ENCODE results near the gene COX7A2. TPM values are rescaled to one million over a fixed set of nuclear protein-coding genes. Genes with fewer than 3 reads are reported as not detected.

The COX7A2 gene
- total RNA-seq, 3 donors from 2014 or later (not counting 1 experiment from before 2014, with no cell fraction given): 161 to 215 (median 166) TPM

DNA sequence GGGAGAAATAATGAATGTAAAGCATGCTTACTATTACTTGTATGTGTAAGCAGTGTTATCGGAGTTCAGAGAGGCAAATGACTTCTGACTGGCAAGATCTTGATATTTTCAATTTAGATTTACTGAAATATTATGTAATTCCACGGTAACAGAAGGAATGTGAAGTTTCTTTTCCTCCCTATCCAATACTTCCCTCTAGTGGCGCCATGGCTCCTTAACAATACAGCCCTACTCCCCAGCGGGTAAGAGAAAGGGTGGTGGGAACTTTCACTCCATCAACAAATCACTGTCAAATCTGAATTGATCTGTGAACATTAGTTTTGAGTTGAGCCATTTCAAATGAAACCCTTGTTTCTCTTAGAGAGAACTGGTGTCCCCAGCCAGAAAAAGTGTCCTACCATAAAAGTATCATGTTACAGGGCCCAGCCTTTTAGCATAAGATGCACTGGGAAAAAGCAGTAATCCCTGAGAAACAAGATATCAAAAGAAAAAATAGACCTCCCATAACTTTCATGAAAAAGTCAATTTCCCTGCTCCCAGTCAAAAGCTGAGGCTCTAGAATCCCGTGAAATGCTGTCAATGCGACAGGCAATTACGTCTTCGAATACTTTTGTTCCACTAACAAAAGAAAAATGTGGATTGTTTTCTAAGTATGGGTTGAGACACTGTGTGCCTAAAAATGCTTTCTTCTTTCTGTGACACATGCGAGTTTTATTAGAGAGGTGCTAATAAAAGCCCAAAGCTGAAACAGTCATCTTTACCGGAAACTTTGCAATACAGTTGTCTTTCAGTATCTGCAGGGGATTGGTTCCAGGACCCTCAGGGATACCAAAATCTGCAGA is 12.9 kb downstream of the COX7A2 start:
- peaks cover 11 to 13% of the 10 kb centered on the region in 2 donors for H3K27me3 Mint-ChIP-seq (ENCODE audit: low read depth in 2 of 2)
- Histone ChIP-seq H3K9me3 (ENCODE audit: control insufficient read depth, insufficient read depth, low read length) (no peaks in the 10 kb centered on the region), H3K4me3 (ENCODE audit: low read length) (no peak overlapping the region), H3K4me1 (ENCODE audit: control insufficient read depth, insufficient read depth, low read length) (no peaks in the 10 kb centered on the region), H3K27me3 (ENCODE audit: control insufficient read depth, insufficient read depth, low read length) (no peaks in the 10 kb centered on the region), H3K27ac (ENCODE audit: low read length) (no peak overlapping the region), H3K36me3 (ENCODE audit: control insufficient read depth, insufficient read depth, low read length) (no peaks in the 10 kb centered on the region)
- H3K9me3 Mint-ChIP-seq: no peaks in the 10 kb centered on the region
- no peak overlapping the region for H3K27ac Mint-ChIP-seq
- no peaks in the 10 kb centered on the region for H3K36me3 Mint-ChIP-seq
- H3K4me1 Mint-ChIP-seq: no peaks in the 10 kb centered on the region
- intact Hi-C loops (cut with micrococcal nuclease): no loop called here
- ATAC-seq (no peak), DNase-seq (peak in 1 of 2 donors; percentile 9)
- WGBS (ENCODE audit: insufficient coverage): 91% methylated on average over 6 of the region's 10 CpGs
- no peak overlapping the region for H3K4me3 Mint-ChIP-seq
- TF ChIP-seq, protein P1, sequence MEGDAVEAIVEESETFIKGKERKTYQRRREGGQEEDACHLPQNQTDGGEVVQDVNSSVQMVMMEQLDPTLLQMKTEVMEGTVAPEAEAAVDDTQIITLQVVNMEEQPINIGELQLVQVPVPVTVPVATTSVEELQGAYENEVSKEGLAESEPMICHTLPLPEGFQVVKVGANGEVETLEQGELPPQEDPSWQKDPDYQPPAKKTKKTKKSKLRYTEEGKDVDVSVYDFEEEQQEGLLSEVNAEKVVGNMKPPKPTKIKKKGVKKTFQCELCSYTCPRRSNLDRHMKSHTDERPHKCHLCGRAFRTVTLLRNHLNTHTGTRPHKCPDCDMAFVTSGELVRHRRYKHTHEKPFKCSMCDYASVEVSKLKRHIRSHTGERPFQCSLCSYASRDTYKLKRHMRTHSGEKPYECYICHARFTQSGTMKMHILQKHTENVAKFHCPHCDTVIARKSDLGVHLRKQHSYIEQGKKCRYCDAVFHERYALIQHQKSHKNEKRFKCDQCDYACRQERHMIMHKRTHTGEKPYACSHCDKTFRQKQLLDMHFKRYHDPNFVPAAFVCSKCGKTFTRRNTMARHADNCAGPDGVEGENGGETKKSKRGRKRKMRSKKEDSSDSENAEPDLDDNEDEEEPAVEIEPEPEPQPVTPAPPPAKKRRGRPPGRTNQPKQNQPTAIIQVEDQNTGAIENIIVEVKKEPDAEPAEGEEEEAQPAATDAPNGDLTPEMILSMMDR (IDR thresholded peaks at IDR 0.05): no peak

DNA sequence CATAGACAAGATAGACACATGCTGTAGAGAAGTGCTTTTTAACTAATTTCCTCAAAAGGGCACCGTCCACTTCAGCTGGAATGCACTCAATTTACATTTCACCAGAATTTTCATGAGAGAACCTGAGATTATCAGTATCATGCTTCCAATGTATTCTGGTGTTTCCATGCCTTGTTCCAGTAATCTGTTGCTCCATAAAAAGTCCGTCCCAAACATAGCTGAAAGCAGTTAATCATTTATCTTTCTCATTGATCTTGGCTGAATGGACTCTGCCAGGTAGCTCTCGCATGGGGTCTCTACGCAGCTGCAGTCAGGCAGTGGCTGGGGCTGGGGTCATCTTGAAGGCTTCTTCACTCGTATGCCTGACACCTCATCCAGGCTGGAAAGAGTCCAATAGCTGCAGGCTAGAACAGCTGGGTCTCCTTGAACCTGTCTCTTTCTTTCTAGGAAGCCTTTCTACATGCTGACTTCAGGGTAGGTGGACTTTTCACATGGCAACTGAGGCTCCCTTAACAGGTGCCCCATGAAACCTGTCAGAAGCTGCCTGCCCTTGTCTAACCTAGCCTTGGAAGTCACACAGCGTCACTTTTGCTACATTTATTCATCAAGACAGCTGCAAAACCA is 19.2 kb downstream of the COX7A2 start:
- Mint-ChIP-seq H3K9me3 (no peaks in the 10 kb centered on the region), H3K27me3 (ENCODE audit: low read depth in 2 of 2) (peaks cover 21 to 60% of the 10 kb centered on the region in 2 donors), H3K4me1 (no peaks in the 10 kb centered on the region), H3K36me3 (no peaks in the 10 kb centered on the region), H3K27ac (no peak overlapping the region), H3K4me3 (no peak overlapping the region)
- 84% methylated on average over 6 of the region's 6 CpGs for WGBS (ENCODE audit: insufficient coverage)
- TF ChIP-seq, protein P1 (IDR thresholded peaks at IDR 0.05): no peak
- intact Hi-C loops (cut with micrococcal nuclease): no loop called here
- Histone ChIP-seq H3K36me3 (ENCODE audit: control insufficient read depth, insufficient read depth, low read length) (no peaks in the 10 kb centered on the region), H3K9me3 (ENCODE audit: control insufficient read depth, insufficient read depth, low read length) (no peaks in the 10 kb centered on the region), H3K4me1 (ENCODE audit: control insufficient read depth, insufficient read depth, low read length) (no peaks in the 10 kb centered on the region), H3K27me3 (ENCODE audit: control insufficient read depth, insufficient read depth, low read length) (no peaks in the 10 kb centered on the region), H3K27ac (ENCODE audit: low read length) (no peak overlapping the region), H3K4me3 (ENCODE audit: low read length) (no peak overlapping the region)
- DNase-seq (no peak), ATAC-seq (no peak)

DNA sequence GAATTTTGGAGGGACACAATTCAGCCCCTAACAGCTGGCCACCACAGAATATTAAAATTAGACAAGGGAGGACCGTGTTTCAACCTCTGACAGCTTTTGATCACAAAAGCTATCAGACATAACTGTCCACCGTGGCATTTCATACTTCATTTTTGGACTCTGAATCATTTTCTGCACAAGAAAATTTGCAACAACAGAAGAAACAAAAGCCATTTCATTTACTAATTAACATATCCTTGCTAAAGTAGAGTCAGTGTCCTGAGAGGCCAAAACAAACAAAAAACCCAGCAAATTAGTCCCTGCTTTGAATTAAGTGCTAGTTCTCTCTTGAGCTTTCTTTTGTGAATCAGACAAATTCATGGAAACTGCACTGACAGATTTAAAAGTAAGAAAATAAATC is 20.2 kb downstream of the COX7A2 start:
- H3K36me3 Mint-ChIP-seq: no peaks in the 10 kb centered on the region
- Histone ChIP-seq H3K4me3 (ENCODE audit: low read length) (no peak overlapping the region), H3K27me3 (ENCODE audit: control insufficient read depth, insufficient read depth, low read length) (no peaks in the 10 kb centered on the region), H3K4me1 (ENCODE audit: control insufficient read depth, insufficient read depth, low read length) (no peaks in the 10 kb centered on the region), H3K27ac (ENCODE audit: low read length) (no peak overlapping the region), H3K9me3 (ENCODE audit: control insufficient read depth, insufficient read depth, low read length) (no peaks in the 10 kb centered on the region), H3K36me3 (ENCODE audit: control insufficient read depth, insufficient read depth, low read length) (no peaks in the 10 kb centered on the region)
- intact Hi-C loops (cut with micrococcal nuclease): no loop called here
- no peak overlapping the region for H3K4me3 Mint-ChIP-seq
- H3K4me1 Mint-ChIP-seq: no peaks in the 10 kb centered on the region
- H3K9me3 Mint-ChIP-seq: no peaks in the 10 kb centered on the region
- ATAC-seq (no peak), DNase-seq (no peak)
- no peak overlapping the region for H3K27ac Mint-ChIP-seq
- 80% methylated on average over 2 of the region's 2 CpGs for WGBS (ENCODE audit: insufficient coverage)
- TF ChIP-seq, protein P1 (IDR thresholded peaks at IDR 0.05): no peak
- H3K27me3 Mint-ChIP-seq (ENCODE audit: low read depth in 2 of 2): peaks cover 24 to 68% of the 10 kb centered on the region in 2 donors

Data from natural killer cell (primary cell).